Measurements from ENCODE around the gene RCL1. TPM values are rescaled to one million over a fixed set of nuclear protein-coding genes. Genes with fewer than 3 reads are reported as not detected.
"Not testable (repeated sequence)": the region's sequence is repeated elsewhere in the genome, so short reads cannot be mapped to it uniquely, and the experiment has no call there.

The RCL1 gene
- 10.4 and 12.1 TPM in 2 replicates for total RNA-seq

GRCh38 chr9:4792572-4793458, at the start of gene RCL1:
Gene RCL1, plus strand, starts transcription at chr9:4792944. Its CDS starts 148 bp downstream, at chr9:4793092.
- peak; percentile 96 for DNase-seq

DNA sequence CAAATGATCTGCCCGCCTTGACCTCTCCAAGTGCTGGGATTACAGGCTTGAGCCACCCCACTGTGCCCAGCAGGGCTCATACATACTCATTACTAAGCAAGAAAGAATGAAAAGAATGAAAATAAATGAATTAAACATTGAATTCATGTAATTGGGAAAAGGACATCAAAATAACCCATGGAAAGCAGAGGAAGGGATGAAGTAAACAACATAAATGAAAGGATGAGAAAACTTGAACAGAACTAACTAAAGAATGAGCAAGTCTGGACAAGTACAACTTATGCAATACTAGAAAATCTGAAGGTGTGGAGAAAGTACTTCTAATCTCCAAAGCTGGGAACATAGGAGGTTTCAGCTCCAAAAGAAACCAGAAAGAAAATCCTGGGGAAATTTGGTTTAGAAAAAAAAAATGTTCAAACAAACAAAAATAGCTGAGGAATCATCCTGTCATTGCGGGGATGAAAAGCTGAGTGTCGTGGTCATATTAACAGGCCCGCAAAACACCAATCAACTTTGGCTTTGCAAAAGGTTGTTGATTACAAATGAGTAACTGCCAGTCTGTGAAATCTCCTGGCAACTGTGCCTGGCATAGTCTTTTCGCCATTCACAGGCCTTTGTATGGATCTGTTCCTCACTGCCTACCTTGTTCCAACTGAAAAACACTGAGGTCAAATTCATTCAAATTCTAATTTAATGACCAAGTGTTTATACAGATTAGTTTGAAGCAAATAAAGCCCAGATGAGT, 49.4 kb upstream of the RCL1 start:
- DNase-seq, result no peak

DNA sequence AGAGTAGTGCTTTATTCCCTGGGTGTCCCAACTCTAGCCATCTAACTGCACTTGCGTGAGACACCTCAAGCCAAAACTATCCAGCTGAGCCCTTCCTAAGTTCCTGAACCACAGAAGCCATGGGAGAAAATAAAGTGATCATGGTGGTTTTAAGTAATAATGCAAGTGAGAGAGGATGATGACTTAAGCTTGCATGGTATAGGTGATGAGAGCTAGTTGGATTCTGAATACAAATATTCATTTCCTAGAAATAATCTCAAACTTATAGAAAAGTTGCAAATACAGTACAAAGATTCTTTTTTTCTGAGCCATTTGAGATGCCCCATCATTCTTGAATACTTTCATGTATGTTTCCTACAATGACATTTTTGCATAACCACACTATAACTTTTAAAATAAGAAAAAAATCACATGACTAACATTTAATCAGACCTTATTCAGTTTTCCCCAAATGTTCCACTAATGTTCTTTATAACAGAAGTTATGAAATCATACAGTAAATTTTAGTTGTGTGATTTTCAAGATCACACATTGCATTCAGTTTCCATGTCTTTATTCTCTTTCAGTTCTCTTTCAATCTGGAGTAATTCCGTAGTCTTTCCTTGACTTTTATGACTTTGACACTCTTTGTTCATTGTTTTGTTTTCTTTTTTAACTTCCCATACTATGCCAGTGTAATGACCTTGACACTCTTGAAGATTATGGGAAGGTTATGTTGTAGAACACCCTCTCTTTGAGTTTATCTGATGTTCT, 46.3 kb upstream of the RCL1 start:
- DNase-seq, result no peak

DNA sequence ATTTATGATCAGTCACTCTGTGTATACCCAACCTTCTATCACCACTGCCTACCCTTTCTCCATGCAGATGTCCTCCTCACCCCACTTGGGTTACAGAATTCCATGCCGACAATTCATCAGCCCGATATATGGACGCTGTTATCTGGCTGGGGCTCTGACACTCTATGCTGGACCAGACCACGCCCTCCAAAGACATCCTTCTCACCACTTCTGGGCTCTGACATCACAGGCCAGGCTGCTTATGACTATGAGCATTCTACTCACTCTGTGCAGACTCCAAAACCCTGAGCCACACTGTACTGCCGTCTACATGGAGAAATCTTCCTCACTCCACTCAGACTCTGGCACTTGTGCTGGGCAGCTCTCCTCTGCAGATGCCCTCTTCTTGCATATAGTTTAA, 44.1 kb upstream of the RCL1 start:
- no peak for DNase-seq

DNA sequence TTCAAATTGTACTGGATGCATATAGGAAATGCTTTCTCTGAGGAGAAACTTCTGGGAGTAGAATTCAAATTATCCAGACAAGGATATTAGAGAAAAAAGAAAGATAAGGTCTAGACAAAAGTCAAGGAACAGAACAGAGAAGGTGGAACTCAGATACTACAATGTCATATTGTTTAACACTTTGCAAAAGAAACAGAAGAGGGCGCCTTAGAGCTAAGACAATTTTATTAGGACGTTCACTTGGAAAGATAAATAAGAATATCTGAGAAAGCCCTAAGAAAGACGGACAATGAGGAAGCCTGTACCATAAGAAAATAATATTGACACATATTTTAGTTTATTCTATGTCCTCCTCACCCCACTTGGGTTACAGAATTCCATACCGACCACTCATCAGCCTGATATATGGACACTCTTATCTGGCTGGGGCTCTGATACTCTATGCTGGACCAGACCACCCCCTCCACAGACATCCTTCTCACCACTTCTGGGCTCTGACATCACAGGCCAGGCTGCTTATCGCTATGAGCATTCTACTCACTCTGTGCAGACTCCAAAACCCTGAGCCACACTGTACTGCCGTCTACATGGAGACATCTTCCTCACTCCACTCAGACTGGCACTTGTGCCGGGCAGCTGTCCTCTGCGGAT, 42.6 kb upstream of the RCL1 start:
- peak; percentile 66 for DNase-seq

- DNase-seq, result not testable (repeated sequence)
Observed at GRCh38 chr9:4754530-4754929, 38.2 kb upstream of the RCL1 start.

DNA sequence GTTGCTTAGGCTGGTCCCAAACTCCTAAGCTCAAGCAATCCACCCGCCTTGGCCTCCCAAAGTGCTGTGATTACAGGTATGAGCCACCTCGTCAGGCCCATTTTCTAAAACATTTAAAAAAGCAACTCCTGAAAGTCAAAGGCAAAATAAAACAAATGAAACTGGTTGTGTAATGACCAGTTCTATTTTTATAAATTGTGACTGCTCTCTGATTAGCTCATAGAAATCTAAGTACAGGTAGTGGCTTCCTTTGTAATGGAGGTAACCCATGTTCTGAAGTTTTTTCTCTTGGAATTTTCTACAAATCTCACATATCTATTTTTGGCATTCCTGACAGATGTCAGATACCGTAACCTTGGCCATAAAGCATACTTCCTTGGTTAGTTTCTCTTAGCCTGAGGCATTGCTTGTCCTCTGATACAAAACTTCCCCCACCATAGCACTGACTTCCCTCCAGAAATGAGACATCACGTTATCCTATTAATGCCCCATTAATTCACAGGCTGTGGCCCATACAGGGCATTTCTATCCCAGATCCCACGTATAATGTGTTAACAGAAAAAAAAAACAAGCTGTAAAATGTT, 37.6 kb upstream of the RCL1 start:
- no peak for DNase-seq

GRCh38 chr9:4756420-4756819, 36.3 kb upstream of the RCL1 start:
- DNase-seq, result no peak

DNA sequence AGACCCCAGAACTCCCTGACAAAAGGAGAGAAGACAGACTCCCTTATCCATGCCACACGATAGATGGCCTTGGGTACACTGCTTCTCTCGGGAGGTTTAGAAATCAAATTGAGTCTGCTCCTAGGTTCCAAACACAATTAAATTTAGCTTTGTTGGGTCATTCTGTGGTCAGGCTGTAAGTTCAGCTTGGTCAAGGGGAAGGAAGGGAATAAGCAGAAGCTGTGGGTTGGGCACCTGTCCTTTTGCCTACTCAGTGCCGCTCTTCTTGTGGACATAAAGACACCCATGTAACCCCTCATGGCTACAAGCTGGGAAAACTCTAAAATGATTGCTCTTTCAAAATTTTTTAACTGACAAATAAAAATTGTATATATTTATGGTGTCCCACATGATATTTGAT, 32.6 kb upstream of the RCL1 start:
- DNase-seq, result no peak

GRCh38 chr9:4762108-4762885, 30.4 kb upstream of the RCL1 start:
- peak; percentile 89 for DNase-seq

GRCh38 chr9:4762886-4763541, 29.7 kb upstream of the RCL1 start:
- DNase-seq, result peak; percentile 83

- DNase-seq, result no peak
Observed at GRCh38 chr9:4764033-4764432, 28.7 kb upstream of the RCL1 start.

- no peak for DNase-seq
Observed at GRCh38 chr9:4768681-4769080, 24.1 kb upstream of the RCL1 start.

DNA sequence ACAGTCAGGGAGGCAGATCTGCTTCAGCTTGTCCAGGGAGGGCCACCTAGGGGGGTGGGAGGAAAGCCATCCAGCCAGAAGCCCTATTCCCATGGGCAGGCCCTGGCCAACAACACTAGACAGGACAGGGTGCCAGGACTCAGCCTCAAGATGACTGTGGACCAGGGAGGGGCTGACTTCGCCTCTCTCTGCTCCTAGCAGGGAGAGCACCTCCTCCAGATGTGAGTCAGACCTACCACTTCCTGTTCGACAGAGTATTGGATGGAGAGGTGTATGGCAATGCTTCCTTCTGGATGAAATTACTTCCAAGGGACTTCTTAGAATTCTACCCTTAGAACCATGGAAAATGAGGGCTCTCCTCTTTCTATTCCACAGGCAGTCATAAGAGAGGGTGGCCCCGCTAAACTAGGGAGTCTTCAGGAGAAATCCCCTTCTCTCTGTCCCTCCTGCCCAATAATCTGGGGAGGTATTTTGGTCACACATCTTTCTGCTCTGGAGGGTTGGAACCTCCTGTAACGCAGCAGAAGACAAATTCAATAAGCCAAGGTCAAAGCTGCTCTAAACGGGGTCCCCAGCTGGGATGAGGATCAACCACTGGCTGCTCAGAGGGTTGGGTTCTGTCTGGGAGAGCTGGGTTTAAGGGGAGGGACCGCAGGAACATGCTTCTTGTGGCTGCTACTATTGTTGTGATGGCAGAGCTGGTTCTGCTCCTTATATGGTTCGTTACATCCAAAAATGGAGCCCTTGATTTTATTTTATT, 23.2 kb upstream of the RCL1 start:
- peak; percentile 34 for DNase-seq

- DNase-seq, result no peak
Observed at GRCh38 chr9:4771788-4772187, 21.0 kb upstream of the RCL1 start.

DNA sequence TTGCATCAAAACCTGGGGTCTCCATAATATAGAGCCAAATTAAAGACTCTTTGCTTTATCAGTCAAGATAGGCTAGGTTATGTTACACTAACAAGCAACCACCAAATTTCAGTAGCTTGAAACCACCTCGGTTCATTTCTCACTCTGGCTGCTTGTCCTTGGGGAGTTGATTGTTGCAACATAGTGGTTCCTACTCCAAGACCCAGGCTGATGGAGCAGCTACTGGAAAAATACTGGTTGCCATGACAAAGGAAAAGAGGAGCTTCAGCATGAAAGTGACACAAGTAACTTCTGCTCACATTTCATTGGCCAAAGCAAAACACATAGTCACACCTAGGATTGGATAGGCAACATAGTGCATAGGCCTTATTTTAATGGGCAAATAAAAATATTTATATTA, 18.5 kb upstream of the RCL1 start:
- no peak for DNase-seq

- DNase-seq, result not testable (repeated sequence)
Observed at GRCh38 chr9:4774958-4775357, 17.8 kb upstream of the RCL1 start.

GRCh38 chr9:4780651-4781050, 12.1 kb upstream of the RCL1 start:
- no peak for DNase-seq

GRCh38 chr9:4781408-4781807, 11.3 kb upstream of the RCL1 start:
- DNase-seq, result no peak

DNA sequence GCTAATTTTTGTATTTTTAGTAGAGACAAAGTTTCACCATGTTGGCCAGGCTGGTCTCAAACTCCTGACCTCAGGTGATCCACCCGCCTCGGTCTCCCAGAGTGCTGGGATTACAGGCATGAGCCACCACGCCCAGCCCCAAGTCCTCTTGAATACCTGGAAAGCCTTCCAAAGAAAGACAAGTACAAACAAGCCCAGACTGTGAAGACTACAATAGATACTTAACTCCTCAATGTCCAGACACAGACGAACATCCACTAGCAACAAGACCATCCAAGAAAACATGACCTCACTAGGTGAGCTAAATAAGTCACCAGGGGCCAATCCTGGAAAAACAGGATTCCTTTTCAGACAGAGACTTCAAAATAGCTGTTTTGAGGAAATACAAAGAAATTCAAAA, 9.6 kb upstream of the RCL1 start:
- not testable (repeated sequence) for DNase-seq
